WERI-Rb-1 (cell line): ENCODE data around the gene AMMECR1.

Experiments
- DNase-seq: peaks from one replicate; pipeline ENCODE4 v3.0.0-alpha.2; 2020
- H3K27ac ChIP-seq: fragments of 250-450 bp; sonication (Bioruptor Pico); 2 replicates; pipeline ENCODE4 v1.5.1; 2020; ENCODE audit warnings: mild to moderate bottlenecking, moderate library complexity
- H3K27me3 ChIP-seq: fragments of 250-450 bp; sonication (Bioruptor Pico); 2 replicates; pipeline ENCODE4 v1.5.1; 2021; ENCODE audit warnings: mild to moderate bottlenecking, low read depth, moderate library complexity; ENCODE audit not compliant: insufficient read depth, severe bottlenecking
- H3K36me3 ChIP-seq: fragments of 250-450 bp; sonication (Bioruptor Pico); 2 replicates; pipeline ENCODE4 v1.5.1; 2020; ENCODE audit warnings: mild to moderate bottlenecking, moderate library complexity
- H3K4me3 ChIP-seq: 2 replicates; pipeline ENCODE4 v1.5.1; 2011; ENCODE audit warnings: low read depth, mild to moderate bottlenecking, control low read depth, low read length
- H3K9me3 ChIP-seq: fragments of 250-450 bp; sonication (Bioruptor Pico); 2 replicates; pipeline ENCODE4 v1.5.1; 2021; ENCODE audit warnings: mild to moderate bottlenecking, moderate library complexity; ENCODE audit not compliant: severe bottlenecking
- TF ChIP-seq, protein P1 (sequence below): IDR thresholded peaks from 2 replicates; pipeline ENCODE4 v1.5.1; 2011; ENCODE audit warnings: low read depth, mild to moderate bottlenecking, control low read depth, inconsistent platforms, low read length

AMMECR1 gene

DNA sequence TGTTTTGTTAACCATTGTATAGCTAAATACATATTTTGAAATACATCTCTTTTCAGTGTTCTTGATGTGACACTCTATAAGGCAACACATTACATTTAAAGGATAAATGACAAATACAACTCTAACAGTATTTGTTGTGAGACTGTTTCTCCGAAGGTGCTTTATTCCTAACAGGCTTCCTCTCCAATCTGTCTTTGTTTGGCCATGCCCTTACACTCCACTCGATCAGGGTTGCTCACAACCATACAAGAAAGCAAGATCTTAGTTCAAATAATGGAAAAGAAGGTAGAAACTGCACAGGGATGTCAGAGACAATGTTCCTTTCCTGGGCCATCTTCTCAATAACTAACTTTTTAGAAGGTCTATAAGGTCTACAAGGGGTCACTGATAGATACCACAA is 36.5 kb downstream of the AMMECR1 start:
- Histone ChIP-seq H3K27me3 (no peaks in the 10 kb centered on the region), H3K27ac (no peak overlapping the region)
- TF ChIP-seq, protein P1, sequence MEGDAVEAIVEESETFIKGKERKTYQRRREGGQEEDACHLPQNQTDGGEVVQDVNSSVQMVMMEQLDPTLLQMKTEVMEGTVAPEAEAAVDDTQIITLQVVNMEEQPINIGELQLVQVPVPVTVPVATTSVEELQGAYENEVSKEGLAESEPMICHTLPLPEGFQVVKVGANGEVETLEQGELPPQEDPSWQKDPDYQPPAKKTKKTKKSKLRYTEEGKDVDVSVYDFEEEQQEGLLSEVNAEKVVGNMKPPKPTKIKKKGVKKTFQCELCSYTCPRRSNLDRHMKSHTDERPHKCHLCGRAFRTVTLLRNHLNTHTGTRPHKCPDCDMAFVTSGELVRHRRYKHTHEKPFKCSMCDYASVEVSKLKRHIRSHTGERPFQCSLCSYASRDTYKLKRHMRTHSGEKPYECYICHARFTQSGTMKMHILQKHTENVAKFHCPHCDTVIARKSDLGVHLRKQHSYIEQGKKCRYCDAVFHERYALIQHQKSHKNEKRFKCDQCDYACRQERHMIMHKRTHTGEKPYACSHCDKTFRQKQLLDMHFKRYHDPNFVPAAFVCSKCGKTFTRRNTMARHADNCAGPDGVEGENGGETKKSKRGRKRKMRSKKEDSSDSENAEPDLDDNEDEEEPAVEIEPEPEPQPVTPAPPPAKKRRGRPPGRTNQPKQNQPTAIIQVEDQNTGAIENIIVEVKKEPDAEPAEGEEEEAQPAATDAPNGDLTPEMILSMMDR, result no peak

DNA sequence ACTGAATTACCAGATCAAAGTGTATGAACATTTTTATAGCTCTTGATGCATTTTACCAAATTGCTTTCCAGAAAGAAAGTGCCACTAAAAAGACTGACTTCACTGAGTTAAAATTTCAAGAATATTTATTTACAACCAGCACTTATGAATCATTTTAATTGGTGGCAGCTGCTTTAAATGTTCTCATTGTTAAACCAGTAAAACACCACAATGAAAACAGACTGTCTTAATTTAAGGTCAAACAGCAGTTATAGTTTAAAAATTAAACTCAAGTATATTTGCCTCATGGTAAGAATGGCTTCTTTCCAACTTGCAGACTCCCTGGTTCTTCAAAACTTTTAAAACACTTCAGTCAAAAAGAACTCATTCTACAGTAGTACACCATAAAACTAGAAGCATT is 36.9 kb downstream of the AMMECR1 start:
- H3K27ac ChIP-seq, result no peak overlapping the region
- no peak for DNase-seq
- no peak overlapping the region for H3K4me3 ChIP-seq
- no peaks in the 10 kb centered on the region for H3K36me3 ChIP-seq
- TF ChIP-seq, protein P1, result no peak
- H3K27me3 ChIP-seq, result no peaks in the 10 kb centered on the region
- H3K9me3 ChIP-seq, result no peaks in the 10 kb centered on the region

More for the DNA sequence above, 36.5 kb downstream of the AMMECR1 start:
- no peak overlapping the region for H3K4me3 ChIP-seq
- H3K36me3 ChIP-seq, result no peaks in the 10 kb centered on the region
- no peaks in the 10 kb centered on the region for H3K9me3 ChIP-seq
- no peak for DNase-seq

DNA sequence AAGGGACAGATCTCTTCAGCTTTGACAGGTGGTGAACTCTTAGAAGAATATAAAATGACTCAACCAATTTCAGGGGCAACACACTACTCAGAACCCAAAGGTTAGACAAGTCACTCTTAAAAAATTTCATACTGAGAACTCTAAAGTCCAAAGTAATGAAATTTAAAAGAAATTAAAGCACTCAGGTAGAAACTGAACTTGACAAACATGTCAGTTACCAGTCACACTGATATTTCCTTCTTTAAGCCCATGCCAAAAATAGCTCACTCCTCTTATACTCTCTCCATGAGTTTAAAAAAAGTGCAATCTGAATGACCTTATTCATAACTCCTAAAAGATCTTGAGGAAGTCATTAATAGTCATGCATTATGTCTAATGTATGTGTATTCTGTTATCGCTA is 40.3 kb downstream of the AMMECR1 start:
- Histone ChIP-seq H3K27me3 (no peaks in the 10 kb centered on the region), H3K27ac (no peak overlapping the region), H3K4me3 (no peak overlapping the region), H3K9me3 (no peaks in the 10 kb centered on the region), H3K36me3 (no peaks in the 10 kb centered on the region)
- DNase-seq, result no peak
- TF ChIP-seq, protein P1, result no peak

DNA sequence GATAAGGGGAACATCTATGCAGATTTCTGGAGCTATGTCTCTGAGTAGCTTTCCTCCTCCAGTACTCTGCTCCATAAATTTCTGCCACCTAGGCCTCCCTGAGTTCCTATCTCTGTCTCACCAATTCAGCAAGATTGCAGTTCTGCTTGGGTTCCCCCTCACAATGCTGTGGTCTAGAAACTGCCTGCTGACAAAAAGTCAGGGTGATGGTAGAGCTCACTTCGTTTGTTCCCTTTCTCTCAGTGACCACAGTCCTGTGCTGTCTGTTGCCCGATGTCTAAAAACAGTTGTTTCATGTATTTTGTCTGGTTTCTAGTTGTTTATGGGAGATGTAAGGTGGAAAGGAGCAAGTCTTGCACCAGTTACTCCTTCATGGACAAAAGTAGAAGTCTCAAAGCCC is 41.1 kb downstream of the AMMECR1 start:
- Histone ChIP-seq H3K27me3 (no peaks in the 10 kb centered on the region), H3K36me3 (no peaks in the 10 kb centered on the region), H3K9me3 (no peaks in the 10 kb centered on the region), H3K27ac (no peak overlapping the region), H3K4me3 (no peak overlapping the region)
- DNase-seq, result no peak
- TF ChIP-seq, protein P1, result no peak

DNA sequence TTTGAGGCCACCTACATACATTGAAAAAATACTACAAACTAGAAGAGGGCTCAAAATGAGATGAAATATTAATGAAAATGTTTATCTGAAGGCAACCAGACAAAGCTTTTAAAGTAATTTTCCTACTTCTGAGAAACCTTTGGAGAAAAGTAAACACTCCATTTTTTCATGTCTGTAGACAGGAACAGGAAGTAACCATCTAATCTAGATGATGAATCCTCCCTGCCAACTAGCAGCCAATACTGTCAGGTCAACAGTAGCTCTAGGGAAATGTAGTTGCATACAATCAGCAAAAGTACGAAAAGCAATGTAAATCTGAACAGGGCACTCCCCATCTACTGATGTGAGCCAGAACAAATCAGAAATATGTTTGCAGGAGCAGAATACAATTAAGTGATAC is 49.0 kb downstream of the AMMECR1 start:
- TF ChIP-seq, protein P1, result no peak
- Histone ChIP-seq H3K4me3 (no peak overlapping the region), H3K9me3 (no peaks in the 10 kb centered on the region), H3K27ac (no peak overlapping the region), H3K27me3 (no peaks in the 10 kb centered on the region), H3K36me3 (no peaks in the 10 kb centered on the region)
- no peak for DNase-seq

DNA sequence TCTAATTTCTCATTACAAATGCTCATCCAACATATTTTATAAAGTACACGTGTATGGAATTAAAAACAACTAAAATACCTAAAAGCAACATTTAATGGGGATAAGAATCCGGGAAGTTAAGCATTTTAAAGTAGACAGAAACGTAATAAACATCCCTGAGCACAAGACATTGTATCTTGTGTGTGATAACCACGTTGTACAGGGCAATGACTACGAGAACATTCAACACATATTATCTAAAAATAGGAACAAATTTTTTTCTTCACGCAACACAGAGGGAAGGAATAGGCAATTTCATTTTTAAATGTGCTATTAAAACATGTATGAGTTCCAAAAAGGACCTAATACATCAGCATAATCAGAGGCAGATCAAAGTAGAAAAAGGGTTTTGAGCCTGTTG is 49.5 kb downstream of the AMMECR1 start:
- DNase-seq, result no peak
- Histone ChIP-seq H3K27me3 (no peaks in the 10 kb centered on the region), H3K27ac (no peak overlapping the region), H3K4me3 (no peak overlapping the region), H3K9me3 (no peaks in the 10 kb centered on the region), H3K36me3 (no peaks in the 10 kb centered on the region)
- TF ChIP-seq, protein P1, result no peak
